ENCODE results near the gene MYO7B. TPM values are rescaled to one million over a fixed set of nuclear protein-coding genes. Genes with fewer than 3 reads are reported as not detected.

MYO7B gene
- total RNA-seq, 4 donors from 2014 or later, result 0.30 to 0.78 TPM; not detected in 2

- Histone ChIP-seq H3K4me3 (no peak overlapping the region), H3K36me3 (no peaks in the 10 kb centered on the region), H3K27ac (no peak overlapping the region), H3K4me1 (peaks cover 0 to 4% (median 2%) of the 10 kb centered on the region in 4 donors), H3K9me3 (peaks cover 0 to 5% (median 0%) of the 10 kb centered on the region in 4 donors), H3K27me3 (no peaks in the 10 kb centered on the region)
- TF ChIP-seq POLR2A (IDR thresholded peaks at IDR 0.05), result no peak
- no peak for TF ChIP-seq EP300 (IDR thresholded peaks at IDR 0.05)
- no peak for TF ChIP-seq CTCF (IDR thresholded peaks at IDR 0.05)
- WGBS, 2 donors, result 86 to 89% methylated on average over 8 of the region's 8 CpGs
- DNase-seq (ENCODE audit: low spot score in 2 of 2), result no peak
Measured at GRCh38 chr2:127532296-127532695, 3.2 kb upstream of the MYO7B start.

- WGBS, 2 donors, result 72 to 78% methylated on average over 6 of the region's 6 CpGs
- no peak for TF ChIP-seq EP300 (IDR thresholded peaks at IDR 0.05)
- no peak for TF ChIP-seq CTCF (IDR thresholded peaks at IDR 0.05)
- no peak for TF ChIP-seq POLR2A (IDR thresholded peaks at IDR 0.05)
- Histone ChIP-seq H3K36me3 (no peaks in the 10 kb centered on the region), H3K4me1 (no peaks in the 10 kb centered on the region), H3K4me3 (peak overlapping the region in 1 of 4 donors; percentile 12), H3K27ac (peak overlapping the region in 1 of 4 donors; percentile 76), H3K9me3 (no peaks in the 10 kb centered on the region), H3K27me3 (no peaks in the 10 kb centered on the region)
- DNase-seq (ENCODE audit: low spot score in 2 of 2), result no peak
Measured at GRCh38 chr2:127535918-127536317, 435 bp downstream of the MYO7B start.

- Histone ChIP-seq H3K9me3 (no peaks in the 10 kb centered on the region), H3K27ac (peak overlapping the region in 1 of 4 donors; percentile 76), H3K4me1 (no peaks in the 10 kb centered on the region), H3K27me3 (no peaks in the 10 kb centered on the region), H3K4me3 (peak overlapping the region in 1 of 4 donors; percentile 12), H3K36me3 (no peaks in the 10 kb centered on the region)
- DNase-seq (ENCODE audit: low spot score in 2 of 2), result no peak
- TF ChIP-seq CTCF (IDR thresholded peaks at IDR 0.05) (no peak), EP300 (IDR thresholded peaks at IDR 0.05) (no peak), POLR2A (IDR thresholded peaks at IDR 0.05) (no peak)
- 71% methylated on average over 7 of the region's 7 CpGs for WGBS, 2 donors
Measured at GRCh38 chr2:127536707-127537541, 1.4 kb downstream of the MYO7B start.

GRCh38 chr2:127537644-127538043 is 2.2 kb downstream of the MYO7B start:
- no peak for DNase-seq (ENCODE audit: low spot score in 2 of 2)
- H3K4me3 ChIP-seq, result no peak overlapping the region
- 84 to 85% methylated on average over 5 of the region's 5 CpGs for WGBS, 2 donors
- H3K27me3 ChIP-seq, result no peaks in the 10 kb centered on the region
- no peak overlapping the region for H3K27ac ChIP-seq
- TF ChIP-seq EP300 (IDR thresholded peaks at IDR 0.05) (no peak), POLR2A (IDR thresholded peaks at IDR 0.05) (no peak), CTCF (IDR thresholded peaks at IDR 0.05) (no peak)
- no peaks in the 10 kb centered on the region for H3K4me1 ChIP-seq
- no peaks in the 10 kb centered on the region for H3K9me3 ChIP-seq
- H3K36me3 ChIP-seq, result no peaks in the 10 kb centered on the region

GRCh38 chr2:127541809-127542208 is 6.3 kb downstream of the MYO7B start:
- no peaks in the 10 kb centered on the region for H3K4me1 ChIP-seq
- no peak for DNase-seq (ENCODE audit: low spot score in 2 of 2)
- 54 to 71% methylated on average over 5 to 7 of the region's 7 CpGs for WGBS, 2 donors

More at GRCh38 chr2:127541809-127542208, 6.3 kb downstream of the MYO7B start:
- no peak for TF ChIP-seq POLR2A (IDR thresholded peaks at IDR 0.05)
- no peak for TF ChIP-seq CTCF (IDR thresholded peaks at IDR 0.05)
- no peak for TF ChIP-seq EP300 (IDR thresholded peaks at IDR 0.05)
- H3K27ac ChIP-seq, result no peak overlapping the region
- no peaks in the 10 kb centered on the region for H3K27me3 ChIP-seq
- no peak overlapping the region for H3K4me3 ChIP-seq
- H3K9me3 ChIP-seq, result no peaks in the 10 kb centered on the region
- no peaks in the 10 kb centered on the region for H3K36me3 ChIP-seq

Data from tibial nerve (tissue), 4 donors.